ENCODE data around the gene MIF. TPM values are rescaled to one million over a fixed set of nuclear protein-coding genes. Genes with fewer than 3 reads are reported as not detected.
"Not testable (repeated sequence)": the region's sequence is repeated elsewhere in the genome, so short reads cannot be mapped to it uniquely, and the experiment has no call there.

Gene MIF
- total RNA-seq, 4 donors from 2014 or later: 410 to 807 (median 448) TPM

DNA sequence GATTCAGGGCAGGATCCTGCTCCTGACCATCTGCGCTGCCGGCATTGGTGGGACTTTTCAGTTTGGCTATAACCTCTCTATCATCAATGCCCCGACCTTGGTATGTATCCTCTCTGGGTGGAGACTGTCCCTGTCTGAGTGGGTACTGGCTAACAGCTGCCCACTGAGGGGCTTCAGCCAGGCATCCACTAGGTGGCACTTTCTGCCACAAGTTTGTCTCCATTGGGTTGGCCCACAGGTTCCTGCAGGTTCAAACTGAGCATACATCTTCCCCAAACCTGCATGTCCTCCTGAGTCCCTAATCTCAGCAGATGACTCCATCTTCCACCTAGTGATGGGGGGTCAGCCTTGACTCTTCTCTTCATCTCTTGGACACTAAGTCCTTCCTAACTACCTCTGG is 32.1 kb upstream of the MIF start:
- no peak for DNase-seq
- Histone ChIP-seq H3K4me3 (no peak overlapping the region), H3K27ac (no peak overlapping the region), H3K4me1 (peaks cover 7 to 18% (median 9%) of the 10 kb centered on the region in 3 donors), H3K27me3 (no peaks in the 10 kb centered on the region), H3K9me3 (no peaks in the 10 kb centered on the region), H3K36me3 (no peaks in the 10 kb centered on the region)
- WGBS, 2 donors: 83 to 93% methylated on average over 1 to 2 of the region's 3 CpGs
- TF ChIP-seq POLR2A (IDR thresholded peaks at IDR 0.05): no peak
- TF ChIP-seq, protein P1, sequence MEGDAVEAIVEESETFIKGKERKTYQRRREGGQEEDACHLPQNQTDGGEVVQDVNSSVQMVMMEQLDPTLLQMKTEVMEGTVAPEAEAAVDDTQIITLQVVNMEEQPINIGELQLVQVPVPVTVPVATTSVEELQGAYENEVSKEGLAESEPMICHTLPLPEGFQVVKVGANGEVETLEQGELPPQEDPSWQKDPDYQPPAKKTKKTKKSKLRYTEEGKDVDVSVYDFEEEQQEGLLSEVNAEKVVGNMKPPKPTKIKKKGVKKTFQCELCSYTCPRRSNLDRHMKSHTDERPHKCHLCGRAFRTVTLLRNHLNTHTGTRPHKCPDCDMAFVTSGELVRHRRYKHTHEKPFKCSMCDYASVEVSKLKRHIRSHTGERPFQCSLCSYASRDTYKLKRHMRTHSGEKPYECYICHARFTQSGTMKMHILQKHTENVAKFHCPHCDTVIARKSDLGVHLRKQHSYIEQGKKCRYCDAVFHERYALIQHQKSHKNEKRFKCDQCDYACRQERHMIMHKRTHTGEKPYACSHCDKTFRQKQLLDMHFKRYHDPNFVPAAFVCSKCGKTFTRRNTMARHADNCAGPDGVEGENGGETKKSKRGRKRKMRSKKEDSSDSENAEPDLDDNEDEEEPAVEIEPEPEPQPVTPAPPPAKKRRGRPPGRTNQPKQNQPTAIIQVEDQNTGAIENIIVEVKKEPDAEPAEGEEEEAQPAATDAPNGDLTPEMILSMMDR (IDR thresholded peaks at IDR 0.05): peak in 5 of 6 experiments; percentile 21 to 50 (median 38)
- intact Hi-C loops (cut with DNase I): no loop called here

DNA sequence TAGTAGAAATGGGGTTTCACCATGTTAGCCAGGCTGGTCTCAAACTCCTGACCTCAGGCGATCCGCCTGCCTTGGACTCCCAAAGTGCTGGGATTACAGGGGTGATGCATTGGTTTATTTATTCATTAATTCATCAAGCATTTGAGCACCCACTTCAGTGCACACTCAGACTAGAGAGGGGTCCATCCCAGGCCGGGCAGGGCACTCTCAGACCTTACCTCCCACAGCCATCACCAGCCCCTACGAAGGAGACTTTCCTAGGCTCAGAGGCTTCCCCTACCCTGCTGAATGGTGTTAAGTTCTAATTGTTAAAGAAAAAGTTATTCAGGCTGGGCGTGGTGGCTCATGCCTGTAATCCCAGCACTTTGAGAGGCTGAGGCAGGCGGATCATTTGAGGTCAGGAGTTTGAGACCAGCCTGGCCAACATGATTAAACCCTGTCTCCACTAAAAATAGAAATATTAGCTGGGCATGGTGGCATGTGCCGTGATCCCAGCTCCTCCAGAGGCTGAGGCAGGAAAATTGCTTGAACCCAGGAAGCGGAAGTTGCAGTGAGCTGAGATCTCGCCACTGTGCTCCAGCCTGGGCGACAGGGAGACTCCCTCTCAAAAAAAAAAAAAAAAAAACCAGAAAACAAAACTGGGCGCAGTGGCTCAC is 29.6 kb upstream of the MIF start:
- DNase-seq; H3K27ac ChIP-seq; H3K9me3 ChIP-seq; H3K4me1 ChIP-seq; H3K27me3 ChIP-seq; H3K4me3 ChIP-seq; intact Hi-C loops (cut with DNase I): not testable (repeated sequence)
- peaks cover 0 to 22% (median 0%) of the 10 kb centered on the region in 3 donors for H3K36me3 ChIP-seq
- 68 to 86% methylated on average over 7 of the region's 11 CpGs for WGBS, 2 donors

DNA sequence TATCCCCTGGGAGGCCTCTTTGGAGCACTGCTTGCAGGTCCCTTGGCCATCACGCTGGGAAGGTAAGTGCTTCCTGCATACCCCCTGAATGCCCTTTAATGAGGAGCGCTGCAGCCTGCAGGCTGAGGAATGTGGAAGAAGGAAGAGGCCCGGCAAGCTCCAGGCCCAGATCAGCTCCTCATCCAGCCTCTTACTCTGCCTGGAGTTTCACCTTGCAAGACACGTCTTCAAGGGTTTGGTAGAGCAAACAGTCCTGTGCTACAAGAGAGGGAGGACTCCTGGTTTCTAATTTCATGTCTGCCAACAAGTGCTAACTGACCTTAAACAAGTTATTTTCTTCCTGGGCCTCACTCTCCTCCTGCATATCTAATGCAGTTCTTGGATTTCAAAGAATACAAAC is 25.6 kb upstream of the MIF start:
- H3K36me3 ChIP-seq: peaks cover 0 to 29% (median 0%) of the 10 kb centered on the region in 3 donors
- TF ChIP-seq, protein P1 (IDR thresholded peaks at IDR 0.05): no peak
- no peak for TF ChIP-seq POLR2A (IDR thresholded peaks at IDR 0.05)
- no peaks in the 10 kb centered on the region for H3K27me3 ChIP-seq
- DNase-seq: no peak
- no peak overlapping the region for H3K27ac ChIP-seq
- intact Hi-C loops (cut with DNase I): no loop called here
- H3K4me1 ChIP-seq: no peaks in the 10 kb centered on the region
- no peaks in the 10 kb centered on the region for H3K9me3 ChIP-seq
- 83 to 88% methylated on average over 2 of the region's 4 CpGs for WGBS, 2 donors
- H3K4me3 ChIP-seq: no peak overlapping the region

DNA sequence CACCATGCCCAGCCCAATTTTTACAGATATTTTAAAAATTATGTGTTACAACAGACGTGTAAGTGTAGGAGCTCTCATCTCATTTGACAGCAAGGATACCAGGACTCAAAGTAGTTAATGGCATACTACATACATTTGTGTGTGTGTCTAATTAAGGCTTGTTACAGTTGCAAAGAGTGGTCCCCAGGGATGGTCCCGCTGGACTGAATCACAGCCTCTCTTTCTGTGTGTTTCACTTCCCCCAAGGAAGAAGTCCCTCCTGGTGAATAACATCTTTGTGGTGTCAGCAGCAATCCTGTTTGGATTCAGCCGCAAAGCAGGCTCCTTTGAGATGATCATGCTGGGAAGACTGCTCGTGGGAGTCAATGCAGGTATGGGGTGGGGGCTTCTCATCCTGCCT is 19.3 kb upstream of the MIF start:
- Histone ChIP-seq H3K9me3 (no peaks in the 10 kb centered on the region), H3K36me3 (peaks cover 0 to 30% (median 0%) of the 10 kb centered on the region in 3 donors), H3K27me3 (no peaks in the 10 kb centered on the region), H3K4me3 (no peak overlapping the region), H3K27ac (no peak overlapping the region), H3K4me1 (no peaks in the 10 kb centered on the region)
- WGBS, 2 donors: 75 to 85% methylated on average over 4 of the region's 4 CpGs
- TF ChIP-seq, protein P1 (IDR thresholded peaks at IDR 0.05): no peak
- no peak for TF ChIP-seq POLR2A (IDR thresholded peaks at IDR 0.05)
- intact Hi-C loops (cut with DNase I): no loop called here
- DNase-seq: no peak

DNA sequence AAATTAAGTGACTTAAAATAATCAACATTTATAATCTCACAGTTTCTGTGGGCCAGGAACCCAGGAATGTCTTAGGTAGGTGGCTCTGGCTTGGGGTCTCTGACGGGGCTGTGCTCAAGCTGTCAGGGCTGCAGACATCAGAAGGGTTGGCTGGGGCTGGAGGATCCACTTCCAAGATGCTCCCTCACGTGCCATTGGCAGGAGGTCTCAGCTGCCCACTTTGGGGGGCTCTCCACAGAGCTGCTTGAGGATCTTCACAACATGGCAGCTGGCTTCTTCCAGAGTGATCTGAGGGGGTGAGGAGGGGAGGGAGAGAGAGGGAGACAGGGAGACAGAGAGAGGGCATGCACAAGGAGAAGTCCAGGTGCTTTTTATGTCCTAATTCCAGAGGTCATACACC is 18.4 kb upstream of the MIF start:
- peaks cover 0 to 26% (median 0%) of the 10 kb centered on the region in 3 donors for H3K36me3 ChIP-seq
- no peaks in the 10 kb centered on the region for H3K4me1 ChIP-seq
- no peak overlapping the region for H3K27ac ChIP-seq
- H3K9me3 ChIP-seq: no peaks in the 10 kb centered on the region
- no peak overlapping the region for H3K4me3 ChIP-seq
- no peaks in the 10 kb centered on the region for H3K27me3 ChIP-seq
- TF ChIP-seq, protein P1 (IDR thresholded peaks at IDR 0.05): no peak
- TF ChIP-seq POLR2A (IDR thresholded peaks at IDR 0.05): no peak
- intact Hi-C loops (cut with DNase I): no loop called here
- DNase-seq: no peak
- WGBS, 2 donors: 67 to 100% methylated on average over 1 of the region's 2 CpGs

DNA sequence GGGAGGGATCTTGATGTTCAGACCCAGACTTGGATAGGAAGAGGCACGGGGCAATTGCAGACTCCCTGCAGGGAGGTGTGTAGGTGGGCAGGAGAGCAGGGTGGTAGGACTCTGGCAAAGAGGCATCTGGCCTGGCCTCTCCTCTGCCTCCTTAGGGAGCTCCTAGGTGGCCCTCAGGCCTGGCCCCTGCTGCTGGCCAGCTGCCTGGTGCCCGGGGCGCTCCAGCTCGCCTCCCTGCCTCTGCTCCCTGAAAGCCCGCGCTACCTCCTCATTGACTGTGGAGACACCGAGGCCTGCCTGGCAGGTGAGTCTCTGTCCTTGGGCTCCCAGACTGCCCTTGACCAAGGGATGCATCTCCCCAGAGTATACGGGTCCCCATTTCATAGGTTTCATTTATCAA is 16.6 kb upstream of the MIF start:
- Histone ChIP-seq H3K36me3 (peaks cover 0 to 28% (median 0%) of the 10 kb centered on the region in 3 donors), H3K9me3 (no peaks in the 10 kb centered on the region), H3K4me1 (no peaks in the 10 kb centered on the region), H3K27ac (no peak overlapping the region), H3K4me3 (no peak overlapping the region), H3K27me3 (no peaks in the 10 kb centered on the region)
- no peak for TF ChIP-seq POLR2A (IDR thresholded peaks at IDR 0.05)
- TF ChIP-seq, protein P1 (IDR thresholded peaks at IDR 0.05): no peak
- intact Hi-C loops (cut with DNase I): no loop called here
- 94 to 95% methylated on average over 5 of the region's 8 CpGs for WGBS, 2 donors
- no peak for DNase-seq
